Stimulated activated CD4-positive, alpha-beta T cell treated with anti-CD3 and anti-CD28 coated beads, TNF-alpha, amount 100 ng/mL, for 48 hours (primary cell): ENCODE results near the gene ADGRB3.
"Not testable (repeated sequence)": the region's sequence is repeated elsewhere in the genome, so short reads cannot be mapped to it uniquely, and the experiment has no call there.

Experiments used
- DNase-seq, 3 donors: peaks; one replicate each; pipeline ENCODE4 v3.0.0-alpha.2; 2020; ENCODE audit warnings: low read depth in 3 of 3

Gene ADGRB3

GRCh38 chr6:68649669-68650068 lies 14.6 kb downstream of the ADGRB3 start:
- no peak for DNase-seq

- DNase-seq: no peak
Observed at GRCh38 chr6:68650142-68650541, 15.1 kb downstream of the ADGRB3 start.

- no peak for DNase-seq
Observed at GRCh38 chr6:68651011-68651985, 16.2 kb downstream of the ADGRB3 start.

GRCh38 chr6:68652117-68652536 lies 17.0 kb downstream of the ADGRB3 start:
- DNase-seq: no peak

GRCh38 chr6:68653074-68653705 lies 18.1 kb downstream of the ADGRB3 start:
- DNase-seq: no peak

- DNase-seq: no peak
Observed at GRCh38 chr6:68653706-68654089, 18.6 kb downstream of the ADGRB3 start.

GRCh38 chr6:68654134-68654533 lies 19.1 kb downstream of the ADGRB3 start:
- no peak for DNase-seq

- DNase-seq: no peak
Observed at GRCh38 chr6:68655028-68655427, 19.9 kb downstream of the ADGRB3 start.

- DNase-seq: no peak
Observed at GRCh38 chr6:68657374-68658139, 22.5 kb downstream of the ADGRB3 start.

GRCh38 chr6:68658338-68658737 lies 23.3 kb downstream of the ADGRB3 start:
- no peak for DNase-seq

GRCh38 chr6:68673255-68673654 lies 38.2 kb downstream of the ADGRB3 start:
- no peak for DNase-seq

- no peak for DNase-seq
Observed at GRCh38 chr6:68675548-68675947, 40.5 kb downstream of the ADGRB3 start.

GRCh38 chr6:68676094-68676493 lies 41.0 kb downstream of the ADGRB3 start:
- DNase-seq: not testable (repeated sequence)

- DNase-seq: no peak
Observed at GRCh38 chr6:68677058-68677457, 42.0 kb downstream of the ADGRB3 start.

GRCh38 chr6:68679399-68679798 lies 44.3 kb downstream of the ADGRB3 start:
- DNase-seq: no peak

- no peak for DNase-seq
Observed at GRCh38 chr6:68680264-68680663, 45.2 kb downstream of the ADGRB3 start.

GRCh38 chr6:68689910-68690309 lies 54.8 kb downstream of the ADGRB3 start:
- no peak for DNase-seq

GRCh38 chr6:68691120-68691519 lies 56.0 kb downstream of the ADGRB3 start:
- no peak for DNase-seq

GRCh38 chr6:68693271-68693670 lies 58.2 kb downstream of the ADGRB3 start:
- DNase-seq: no peak

GRCh38 chr6:68695403-68695802 lies 60.3 kb downstream of the ADGRB3 start:
- DNase-seq: no peak

- DNase-seq: no peak
Observed at GRCh38 chr6:68695838-68696237, 60.8 kb downstream of the ADGRB3 start.

GRCh38 chr6:68697394-68697793 lies 62.3 kb downstream of the ADGRB3 start:
- no peak for DNase-seq
